HG03565 (cell line): ENCODE data around the gene C12orf76.
"Not testable (repeated sequence)": the region's sequence is repeated elsewhere in the genome, so short reads cannot be mapped to it uniquely, and the experiment has no call there.

Experiments
- ATAC-seq: cut with Tn5 transposase; IDR thresholded peaks from one replicate; pipeline ENCODE4 v1.9.1; 2021; ENCODE audit warnings: mild to moderate bottlenecking, moderate library complexity; ENCODE audit not compliant: unreplicated experiment

Gene C12orf76

GRCh38 chr12:110023059-110023980, 25.0 kb downstream of the C12orf76 start:
- no peak for ATAC-seq

- no peak for ATAC-seq
Observed at GRCh38 chr12:110020956-110021355, 27.4 kb downstream of the C12orf76 start.

DNA sequence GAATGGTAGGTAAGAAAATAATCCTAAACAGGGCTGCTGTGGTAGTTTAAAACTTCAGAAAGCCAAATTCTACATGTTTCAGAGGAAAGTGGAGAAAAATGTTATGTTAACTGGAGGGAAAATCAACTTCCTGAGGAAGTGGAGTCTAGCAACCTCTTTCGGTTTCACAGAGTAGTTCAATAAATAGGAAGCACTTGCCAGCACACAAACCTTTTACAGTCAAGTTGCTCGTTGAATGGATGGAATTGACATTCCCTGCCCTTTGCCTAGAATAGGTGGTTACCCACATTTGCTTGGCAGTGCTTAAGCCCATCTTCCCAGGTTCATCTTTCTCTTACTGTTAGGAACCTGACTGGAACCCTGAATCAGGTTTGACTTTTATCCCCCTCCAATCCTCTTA, 33.2 kb downstream of the C12orf76 start:
- ATAC-seq = no peak

DNA sequence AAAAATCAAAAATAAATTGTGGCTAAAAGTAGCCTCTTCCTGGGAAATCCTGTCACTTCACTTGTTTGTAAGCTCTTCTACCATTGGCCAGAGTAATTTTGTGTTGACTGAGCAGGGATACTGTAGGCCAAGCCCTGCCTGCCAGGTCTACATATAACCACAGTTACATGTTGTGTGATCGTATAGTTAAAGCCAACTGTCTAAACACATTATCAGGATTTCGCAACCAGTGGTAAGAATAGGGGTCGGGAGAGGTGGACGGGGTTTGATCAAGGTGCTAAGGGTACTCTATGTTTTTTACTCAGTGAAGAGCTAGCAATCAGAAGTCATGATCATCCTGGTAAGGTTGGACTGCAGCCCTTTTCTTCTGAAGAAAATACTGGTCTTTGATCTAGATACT, 35.7 kb downstream of the C12orf76 start:
- ATAC-seq = no peak

- no peak for ATAC-seq
Observed at GRCh38 chr12:110012137-110012536, 36.2 kb downstream of the C12orf76 start.

DNA sequence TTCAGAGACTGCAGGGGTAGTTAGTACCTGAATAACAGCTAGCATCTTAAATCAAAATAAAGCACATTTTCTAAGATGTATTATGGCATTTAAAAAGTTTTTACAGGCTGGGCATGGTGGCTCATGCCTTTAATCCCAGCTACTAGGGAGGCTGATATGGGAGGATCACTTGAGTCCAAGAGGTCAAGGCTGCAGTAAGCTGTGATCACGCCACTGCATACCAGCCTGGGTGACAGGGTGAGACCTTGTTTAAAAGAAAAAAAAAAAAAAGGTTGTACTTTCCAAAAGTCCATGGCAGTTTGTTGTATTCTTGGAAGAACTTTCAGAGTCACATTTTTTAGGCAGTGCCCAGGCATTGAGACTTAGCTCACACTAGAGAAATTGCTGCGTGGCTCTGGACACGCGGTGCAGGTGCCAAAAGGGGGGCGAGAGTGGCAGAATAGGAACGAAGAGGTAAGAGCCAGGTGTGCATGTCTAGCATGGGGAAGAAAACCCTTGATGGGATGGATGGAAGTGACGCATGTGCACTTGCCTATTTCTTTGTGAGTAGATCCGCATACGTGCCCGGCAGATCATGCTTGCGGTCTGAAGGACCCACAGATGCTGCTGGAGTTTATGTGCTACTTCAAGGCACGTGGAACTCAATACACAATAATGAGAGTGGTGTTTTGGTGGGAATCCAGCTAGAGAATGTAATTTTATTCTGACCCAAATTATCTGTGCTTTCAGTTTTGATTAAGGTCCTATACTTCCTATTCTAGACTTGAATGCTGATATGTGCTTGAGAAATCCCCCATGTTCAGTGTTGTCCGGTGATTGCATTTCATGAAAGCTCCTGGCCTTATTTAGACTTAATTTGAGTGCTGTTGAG, 37.2 kb downstream of the C12orf76 start:
- peak; percentile 37 for ATAC-seq

DNA sequence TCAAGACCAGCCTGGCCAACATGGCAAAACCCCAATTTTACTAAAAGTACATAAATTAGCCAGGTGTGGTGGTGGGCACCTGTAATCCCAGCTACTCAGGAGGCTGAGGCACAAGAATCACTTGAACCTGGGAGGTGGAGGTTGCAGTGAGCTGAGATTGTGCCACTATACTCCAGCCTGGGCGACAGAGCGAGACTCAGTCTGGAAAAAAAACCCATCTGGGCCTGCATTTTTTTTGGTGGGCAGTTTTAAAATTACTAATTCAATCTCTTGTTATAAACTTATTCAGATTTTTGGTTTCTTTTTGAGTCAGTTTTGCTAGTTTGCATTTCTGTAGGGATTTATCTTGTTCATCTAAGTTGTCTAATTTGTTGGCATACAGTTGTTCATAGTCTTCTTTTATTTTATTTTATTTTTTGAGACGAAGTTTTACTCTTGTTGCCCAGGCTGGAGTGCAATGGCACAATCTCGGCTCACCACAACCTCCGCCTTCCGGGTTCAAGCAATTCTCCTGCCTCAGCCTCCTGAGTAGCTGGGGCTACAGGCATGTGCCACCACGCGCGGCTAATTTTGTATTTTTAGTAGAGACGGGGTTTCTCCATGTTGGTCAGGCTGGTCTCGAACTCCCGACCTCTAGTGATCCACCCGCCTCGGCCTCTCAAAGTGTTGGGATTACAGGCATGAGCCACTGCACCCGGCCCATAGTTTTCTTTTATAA, 39.5 kb downstream of the C12orf76 start:
- not testable (repeated sequence) for ATAC-seq

DNA sequence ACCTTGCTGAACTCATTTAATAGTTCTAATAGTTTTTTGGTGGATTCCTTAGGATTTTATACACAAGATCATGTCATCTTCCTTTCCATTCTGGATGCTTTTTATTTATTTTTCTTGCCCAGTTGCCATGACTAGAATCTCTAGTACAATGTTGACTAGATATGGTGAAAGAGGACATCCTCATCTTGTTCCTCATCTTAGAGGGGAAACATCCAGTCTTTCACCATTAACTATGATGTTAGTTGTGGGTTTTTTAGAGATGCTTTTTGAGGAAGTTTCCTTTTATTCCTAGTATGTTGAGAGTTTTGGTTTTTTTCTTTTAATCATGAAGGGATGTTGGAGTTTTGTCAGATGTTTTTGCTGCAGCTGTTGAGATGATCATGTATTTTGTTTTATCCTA, 40.4 kb downstream of the C12orf76 start:
- no peak for ATAC-seq

DNA sequence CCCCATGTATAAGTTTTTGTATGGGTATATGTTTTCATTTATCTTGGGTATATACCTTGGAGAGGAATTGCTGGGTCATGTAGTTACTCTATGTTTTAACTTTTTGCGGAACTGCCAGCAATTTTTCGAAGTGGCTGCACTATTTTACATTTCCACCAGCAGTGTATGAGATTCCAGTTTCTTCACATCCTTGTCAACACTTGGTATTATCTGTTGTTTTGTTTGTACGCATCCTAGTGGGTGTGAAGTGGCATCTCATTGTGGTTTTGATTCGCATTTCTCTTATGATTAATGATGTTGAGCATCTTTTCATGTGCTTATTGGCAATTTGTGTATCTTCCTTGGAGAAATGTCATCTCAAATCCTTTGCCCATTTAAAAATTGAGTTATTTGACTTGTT, 42.2 kb downstream of the C12orf76 start:
- no peak for ATAC-seq

DNA sequence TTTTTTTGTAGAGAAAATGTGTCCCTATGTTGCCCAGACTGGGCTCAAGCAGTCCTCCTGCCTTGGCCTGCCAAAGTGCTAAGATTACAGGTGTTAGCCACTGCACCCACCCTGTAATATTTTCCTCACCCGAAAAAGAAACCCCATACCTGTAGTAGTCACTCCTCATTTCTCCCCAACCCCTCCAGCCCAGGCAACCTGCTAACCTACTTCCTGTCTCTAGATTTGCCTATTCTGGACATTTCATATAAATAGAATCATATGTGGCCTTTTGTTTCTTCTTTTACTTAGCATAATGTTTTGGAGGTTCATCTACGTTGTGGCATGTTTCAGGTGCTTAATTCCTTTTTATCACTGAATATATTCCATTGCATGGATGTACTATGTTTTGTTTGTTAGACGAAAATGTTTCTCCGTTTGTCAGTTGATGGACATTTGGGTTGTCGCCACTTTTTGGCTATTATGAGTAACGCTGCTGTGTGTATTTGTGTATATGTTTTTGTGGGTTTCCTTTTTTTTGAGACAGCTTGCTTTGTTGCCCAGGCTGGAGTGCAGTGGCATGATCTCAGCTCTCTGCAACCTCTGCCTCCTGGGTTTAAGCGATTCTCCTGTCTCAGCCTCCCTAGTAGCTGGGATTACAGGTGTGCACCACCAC, 42.9 kb downstream of the C12orf76 start:
- no peak for ATAC-seq

GRCh38 chr12:110004598-110004997, 43.7 kb downstream of the C12orf76 start:
- ATAC-seq = peak; percentile 58

DNA sequence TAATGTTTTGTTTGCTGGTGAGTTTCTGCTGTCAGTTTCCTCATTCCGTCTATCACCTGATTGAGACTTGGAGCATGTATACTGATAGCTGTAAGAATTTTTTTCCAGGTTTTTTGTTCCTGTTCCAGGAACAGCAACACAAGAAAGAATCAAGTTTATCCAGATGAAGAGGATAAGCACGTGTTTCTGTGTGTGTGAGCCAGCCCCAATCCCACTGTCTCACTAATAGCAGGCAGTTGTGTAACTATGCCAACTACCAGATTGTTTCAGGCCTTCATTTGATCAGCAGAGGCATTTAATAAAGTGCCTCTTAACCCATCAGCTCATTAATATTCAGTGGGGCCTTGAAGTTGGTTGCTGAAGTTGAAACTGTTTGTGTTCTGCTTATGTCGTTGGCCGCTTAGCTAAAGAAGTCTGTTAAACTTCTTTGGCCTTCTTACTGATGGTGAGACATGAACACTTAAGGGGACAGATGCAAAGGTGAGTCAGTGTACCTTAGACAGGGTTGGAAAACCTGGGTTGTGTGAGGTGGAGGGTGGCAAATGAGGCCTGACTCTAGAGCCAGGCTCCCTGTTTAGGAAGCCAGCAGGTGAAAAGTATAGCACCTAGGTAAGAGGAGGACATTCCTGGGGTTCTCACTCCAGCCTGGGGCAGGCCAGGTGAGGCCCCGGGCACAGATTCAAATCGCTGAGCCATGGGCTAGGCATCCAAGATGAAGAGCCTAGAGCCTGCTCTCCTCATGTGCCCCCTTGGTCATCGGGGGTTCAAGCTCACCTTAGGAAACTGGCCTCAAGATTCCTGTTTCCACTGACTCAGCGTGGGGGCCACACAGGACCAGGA, 45.4 kb downstream of the C12orf76 start:
- no peak for ATAC-seq

DNA sequence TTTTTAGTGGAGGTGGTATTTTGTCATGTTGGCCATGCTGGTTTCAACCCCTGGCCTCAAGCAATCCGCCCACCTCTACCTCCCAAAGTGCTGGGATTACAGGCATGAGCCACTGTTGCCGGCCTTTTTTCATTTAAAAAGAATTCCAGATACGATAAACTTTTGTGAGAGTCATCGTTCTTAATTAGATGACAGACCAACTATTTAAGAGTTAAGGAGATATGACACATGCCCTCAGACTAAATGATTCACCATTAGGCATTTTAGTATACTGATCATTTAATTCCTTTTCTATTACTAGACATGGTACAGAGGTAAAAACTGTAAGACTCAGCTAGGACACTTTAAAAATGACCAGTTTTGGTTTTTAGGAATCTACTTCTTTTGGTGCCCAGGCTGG, 46.7 kb downstream of the C12orf76 start:
- ATAC-seq = no peak

DNA sequence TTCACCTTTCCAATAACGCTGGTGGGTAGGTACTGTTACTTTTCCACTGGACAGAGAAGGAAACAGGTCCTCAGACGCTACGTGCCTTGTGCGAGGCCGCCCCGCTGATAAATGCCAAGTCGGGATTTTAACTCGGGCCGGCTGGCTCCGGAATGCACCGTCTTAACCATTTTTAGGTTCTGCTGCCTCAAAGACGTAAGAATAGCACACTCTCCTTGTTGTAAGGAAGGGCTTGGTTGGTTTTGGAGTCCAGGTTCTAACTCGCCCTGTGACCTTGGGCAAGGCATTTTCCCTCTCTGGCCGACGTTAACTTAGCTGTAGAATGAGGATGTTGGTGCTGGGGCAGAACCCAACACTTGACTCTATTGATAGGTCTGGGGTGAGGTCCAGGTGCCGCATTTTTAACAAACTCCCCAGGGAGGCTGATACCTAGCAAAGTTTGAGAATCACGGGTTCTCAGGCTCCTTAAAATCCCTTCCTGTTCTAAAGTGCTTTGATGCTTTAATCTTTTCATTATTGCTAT, 48.3 kb downstream of the C12orf76 start:
- ATAC-seq = no peak

DNA sequence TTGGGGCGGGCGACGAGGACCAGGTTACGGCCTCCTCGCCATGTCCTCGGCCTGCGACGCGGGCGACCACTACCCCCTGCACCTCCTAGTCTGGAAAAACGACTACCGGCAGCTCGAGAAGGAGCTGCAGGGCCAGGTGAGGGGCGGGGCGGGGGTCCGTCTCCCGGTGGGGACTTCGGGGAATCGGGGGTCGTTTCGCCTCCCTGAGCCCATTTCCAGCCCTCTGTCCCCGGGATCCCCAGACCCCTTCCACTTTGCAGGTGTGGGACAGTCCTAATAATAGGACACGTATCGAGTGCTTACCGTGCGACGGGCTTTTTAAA, 48.7 kb downstream of the C12orf76 start:
- ATAC-seq = no peak

DNA sequence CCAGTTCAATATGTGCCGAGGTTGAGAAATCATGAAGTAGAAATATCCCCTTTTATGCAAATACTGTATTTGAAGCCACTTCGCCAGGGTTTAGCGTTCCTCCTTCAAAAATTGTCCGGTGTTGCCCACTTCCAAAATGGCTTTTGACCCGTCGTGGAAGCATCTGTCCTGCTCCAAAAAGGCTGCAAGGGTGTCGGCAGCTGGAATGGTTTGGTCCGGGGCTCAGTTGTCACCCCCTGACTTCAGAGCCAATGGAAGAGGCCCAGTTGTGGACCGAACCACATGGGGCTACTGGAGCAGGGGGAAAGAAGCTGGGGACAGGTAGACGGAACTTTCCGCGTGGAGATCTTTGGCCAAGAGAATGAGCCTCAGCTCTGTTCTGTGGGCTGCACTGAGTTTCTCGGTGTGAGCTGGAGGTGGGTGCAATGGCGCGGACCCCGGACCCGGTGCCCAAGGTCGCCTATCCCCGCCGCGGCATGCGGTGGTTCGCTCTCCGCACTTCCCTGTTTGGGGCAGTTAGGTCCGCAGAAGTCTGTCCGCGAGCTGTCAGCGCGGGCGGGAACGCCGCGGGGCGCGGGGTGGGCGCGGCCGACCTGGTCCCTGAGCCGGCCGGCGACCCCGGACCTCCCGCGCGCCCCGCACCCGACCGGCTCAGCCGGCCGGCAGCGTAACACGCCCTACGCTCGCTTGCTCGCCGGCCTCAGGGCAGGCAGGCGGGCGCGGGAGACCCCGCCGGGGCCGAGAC, 49.2 kb downstream of the C12orf76 start, which contains the start of gene ANKRD13A:
ANKRD13A (plus strand) TSS at position 527 of the 745 bp plus-strand sequence. CDS start 259 bp downstream, outside the sequence.
- peak; percentile 31 for ATAC-seq

- ATAC-seq = no peak
Observed at GRCh38 chr12:109998241-109998903, 50.0 kb downstream of the C12orf76 start.

DNA sequence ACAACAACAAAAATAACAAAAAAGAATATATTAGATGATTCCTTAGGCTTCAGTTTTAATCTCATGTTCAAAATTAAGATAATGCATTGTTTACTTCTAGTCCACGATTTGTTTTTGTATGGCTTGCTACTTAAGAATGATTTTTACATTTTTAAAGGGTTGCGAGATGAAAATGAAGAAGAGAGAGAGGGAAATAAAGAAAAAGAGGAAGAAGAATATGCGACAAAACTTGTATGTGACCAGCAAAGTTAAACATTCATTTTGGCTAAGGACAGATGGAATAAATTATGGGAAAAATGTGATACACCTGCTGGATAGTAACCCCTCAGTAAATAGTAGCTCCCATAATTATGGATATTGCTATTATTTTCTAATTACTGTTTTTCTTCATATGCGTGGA, 50.9 kb downstream of the C12orf76 start:
- no peak for ATAC-seq
